Measurements from ENCODE around the gene VSTM4.

DNA sequence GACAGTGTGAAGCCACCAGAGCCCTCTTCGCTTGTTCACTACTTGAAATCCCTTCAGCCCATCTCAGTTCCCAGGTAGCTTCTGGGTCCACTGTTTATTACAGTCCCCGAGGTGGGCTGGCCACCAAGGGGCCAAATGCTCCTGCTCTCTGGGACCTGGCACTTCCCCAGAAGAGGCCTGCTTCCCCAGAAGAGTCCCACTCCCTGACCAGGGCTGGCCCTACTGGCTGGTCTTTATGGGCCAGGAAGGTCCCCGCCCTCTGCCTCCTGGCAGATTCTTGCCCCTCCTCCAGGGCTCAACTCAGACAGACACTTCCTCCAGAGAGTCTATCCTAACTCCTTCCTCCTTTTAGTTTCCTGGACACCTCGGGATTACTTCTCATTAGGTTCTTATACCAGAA, 105.0 kb downstream of the VSTM4 start:
- TF ChIP-seq FOXM1 (IDR thresholded peaks at IDR 0.05; ENCODE audit: borderline replicate concordance, low read depth), result no peak
- TF ChIP-seq ZBTB7A (IDR thresholded peaks at IDR 0.05; ENCODE audit: low read depth), result no peak
- TF ChIP-seq, protein P1, sequence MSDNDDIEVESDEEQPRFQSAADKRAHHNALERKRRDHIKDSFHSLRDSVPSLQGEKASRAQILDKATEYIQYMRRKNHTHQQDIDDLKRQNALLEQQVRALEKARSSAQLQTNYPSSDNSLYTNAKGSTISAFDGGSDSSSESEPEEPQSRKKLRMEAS (IDR thresholded peaks at IDR 0.05), result no peak
- TF ChIP-seq, protein P2, sequence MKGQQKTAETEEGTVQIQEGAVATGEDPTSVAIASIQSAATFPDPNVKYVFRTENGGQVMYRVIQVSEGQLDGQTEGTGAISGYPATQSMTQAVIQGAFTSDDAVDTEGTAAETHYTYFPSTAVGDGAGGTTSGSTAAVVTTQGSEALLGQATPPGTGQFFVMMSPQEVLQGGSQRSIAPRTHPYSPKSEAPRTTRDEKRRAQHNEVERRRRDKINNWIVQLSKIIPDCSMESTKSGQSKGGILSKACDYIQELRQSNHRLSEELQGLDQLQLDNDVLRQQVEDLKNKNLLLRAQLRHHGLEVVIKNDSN (IDR thresholded peaks at IDR 0.05), result no peak
- TF ChIP-seq, protein P3, sequence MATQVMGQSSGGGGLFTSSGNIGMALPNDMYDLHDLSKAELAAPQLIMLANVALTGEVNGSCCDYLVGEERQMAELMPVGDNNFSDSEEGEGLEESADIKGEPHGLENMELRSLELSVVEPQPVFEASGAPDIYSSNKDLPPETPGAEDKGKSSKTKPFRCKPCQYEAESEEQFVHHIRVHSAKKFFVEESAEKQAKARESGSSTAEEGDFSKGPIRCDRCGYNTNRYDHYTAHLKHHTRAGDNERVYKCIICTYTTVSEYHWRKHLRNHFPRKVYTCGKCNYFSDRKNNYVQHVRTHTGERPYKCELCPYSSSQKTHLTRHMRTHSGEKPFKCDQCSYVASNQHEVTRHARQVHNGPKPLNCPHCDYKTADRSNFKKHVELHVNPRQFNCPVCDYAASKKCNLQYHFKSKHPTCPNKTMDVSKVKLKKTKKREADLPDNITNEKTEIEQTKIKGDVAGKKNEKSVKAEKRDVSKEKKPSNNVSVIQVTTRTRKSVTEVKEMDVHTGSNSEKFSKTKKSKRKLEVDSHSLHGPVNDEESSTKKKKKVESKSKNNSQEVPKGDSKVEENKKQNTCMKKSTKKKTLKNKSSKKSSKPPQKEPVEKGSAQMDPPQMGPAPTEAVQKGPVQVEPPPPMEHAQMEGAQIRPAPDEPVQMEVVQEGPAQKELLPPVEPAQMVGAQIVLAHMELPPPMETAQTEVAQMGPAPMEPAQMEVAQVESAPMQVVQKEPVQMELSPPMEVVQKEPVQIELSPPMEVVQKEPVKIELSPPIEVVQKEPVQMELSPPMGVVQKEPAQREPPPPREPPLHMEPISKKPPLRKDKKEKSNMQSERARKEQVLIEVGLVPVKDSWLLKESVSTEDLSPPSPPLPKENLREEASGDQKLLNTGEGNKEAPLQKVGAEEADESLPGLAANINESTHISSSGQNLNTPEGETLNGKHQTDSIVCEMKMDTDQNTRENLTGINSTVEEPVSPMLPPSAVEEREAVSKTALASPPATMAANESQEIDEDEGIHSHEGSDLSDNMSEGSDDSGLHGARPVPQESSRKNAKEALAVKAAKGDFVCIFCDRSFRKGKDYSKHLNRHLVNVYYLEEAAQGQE (IDR thresholded peaks at IDR 0.05; ENCODE audit: low read depth), result no peak
- no peak for TF ChIP-seq EP300 (IDR thresholded peaks at IDR 0.05; ENCODE audit: borderline replicate concordance)
- no peak for TF ChIP-seq YY1 (IDR thresholded peaks at IDR 0.05; ENCODE audit: low read depth)

Measured in Ishikawa (cell line).